ENCODE measurements around the gene MYT1. TPM values are rescaled to one million over a fixed set of nuclear protein-coding genes. Genes with fewer than 3 reads are reported as not detected.

Gene MYT1
- total RNA-seq, 1 donor from 2014 or later: 3.3 TPM

DNA sequence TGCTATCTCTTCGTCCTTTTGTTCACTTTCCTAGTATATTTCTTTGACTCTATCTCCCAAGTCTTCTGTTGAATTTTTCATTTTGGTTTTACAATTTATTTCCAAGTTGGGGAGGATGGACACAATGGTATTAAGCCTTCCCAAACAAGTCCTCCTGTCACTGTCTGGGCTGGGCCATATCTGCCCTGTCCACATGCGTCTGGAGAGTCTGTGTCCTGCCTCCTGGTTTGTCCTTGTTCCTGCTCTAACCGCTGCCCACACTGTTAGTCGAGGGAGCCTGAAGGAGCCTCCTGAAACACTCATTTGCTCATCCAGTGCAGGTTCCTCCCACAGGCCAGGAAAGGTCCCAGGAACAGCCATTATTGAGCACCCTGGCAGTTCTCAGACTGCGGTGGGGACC lies 17.1 kb downstream of the MYT1 start:
- peaks cover 10% of the 10 kb centered on the region for H3K27me3 Mint-ChIP-seq
- ChIA-PET CTCF (no interaction called here), POLR2A (no interaction called here)
- no peaks in the 10 kb centered on the region for H3K36me3 Mint-ChIP-seq (ENCODE audit: low read depth)
- TF ChIP-seq, protein P1, sequence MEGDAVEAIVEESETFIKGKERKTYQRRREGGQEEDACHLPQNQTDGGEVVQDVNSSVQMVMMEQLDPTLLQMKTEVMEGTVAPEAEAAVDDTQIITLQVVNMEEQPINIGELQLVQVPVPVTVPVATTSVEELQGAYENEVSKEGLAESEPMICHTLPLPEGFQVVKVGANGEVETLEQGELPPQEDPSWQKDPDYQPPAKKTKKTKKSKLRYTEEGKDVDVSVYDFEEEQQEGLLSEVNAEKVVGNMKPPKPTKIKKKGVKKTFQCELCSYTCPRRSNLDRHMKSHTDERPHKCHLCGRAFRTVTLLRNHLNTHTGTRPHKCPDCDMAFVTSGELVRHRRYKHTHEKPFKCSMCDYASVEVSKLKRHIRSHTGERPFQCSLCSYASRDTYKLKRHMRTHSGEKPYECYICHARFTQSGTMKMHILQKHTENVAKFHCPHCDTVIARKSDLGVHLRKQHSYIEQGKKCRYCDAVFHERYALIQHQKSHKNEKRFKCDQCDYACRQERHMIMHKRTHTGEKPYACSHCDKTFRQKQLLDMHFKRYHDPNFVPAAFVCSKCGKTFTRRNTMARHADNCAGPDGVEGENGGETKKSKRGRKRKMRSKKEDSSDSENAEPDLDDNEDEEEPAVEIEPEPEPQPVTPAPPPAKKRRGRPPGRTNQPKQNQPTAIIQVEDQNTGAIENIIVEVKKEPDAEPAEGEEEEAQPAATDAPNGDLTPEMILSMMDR (IDR thresholded peaks at IDR 0.05): no peak
- no peaks in the 10 kb centered on the region for H3K9me3 Mint-ChIP-seq
- DNase-seq: no peak
- no peak overlapping the region for H3K27ac Mint-ChIP-seq
- no peak overlapping the region for H3K4me3 Mint-ChIP-seq
- intact Hi-C loops (cut with micrococcal nuclease): no loop called here
- ATAC-seq (ENCODE audit: low read depth): no peak
- H3K4me1 Mint-ChIP-seq: no peaks in the 10 kb centered on the region

DNA sequence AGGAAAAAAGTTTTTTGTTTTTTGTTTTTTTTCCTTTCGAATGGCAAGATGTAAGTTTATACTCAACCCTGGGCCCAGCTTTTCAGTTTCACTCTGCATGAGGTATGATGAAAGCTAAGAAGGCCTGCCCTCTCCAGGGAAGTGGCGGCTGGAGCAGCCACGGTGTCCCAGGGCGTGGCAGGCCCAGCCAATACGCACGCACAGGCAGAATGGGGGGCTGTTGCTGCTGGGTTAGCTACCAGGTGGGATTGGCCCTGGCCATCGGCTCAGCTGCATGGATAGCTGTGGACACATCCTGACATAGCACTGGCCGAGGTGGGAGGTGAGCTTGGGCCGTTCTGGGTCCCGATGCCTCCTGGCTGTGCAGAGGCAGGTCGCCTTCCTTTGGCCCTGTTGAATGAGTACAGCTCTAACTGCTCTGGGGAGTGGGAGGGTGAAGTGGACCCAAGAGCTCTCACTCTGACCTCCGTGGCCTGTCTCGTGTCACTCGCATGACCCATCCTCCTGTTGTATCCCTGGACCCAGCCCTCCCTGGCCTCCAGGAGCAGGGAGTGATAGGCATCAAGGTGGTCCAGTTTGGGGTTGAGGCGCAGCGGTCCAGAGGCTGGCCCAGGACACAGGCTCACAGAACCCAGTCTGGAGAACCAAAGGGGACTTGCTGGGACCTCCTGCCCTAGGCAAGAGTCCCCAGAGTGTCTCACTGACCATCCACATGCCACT lies 18.1 kb downstream of the MYT1 start:
- Mint-ChIP-seq H3K4me3 (no peak overlapping the region), H3K27me3 (peaks cover 10% of the 10 kb centered on the region), H3K9me3 (no peaks in the 10 kb centered on the region), H3K36me3 (ENCODE audit: low read depth) (no peaks in the 10 kb centered on the region), H3K27ac (no peak overlapping the region), H3K4me1 (no peaks in the 10 kb centered on the region)
- ChIA-PET POLR2A (no interaction called here), CTCF (no interaction called here)
- DNase-seq: no peak
- intact Hi-C loops (cut with micrococcal nuclease): no loop called here
- TF ChIP-seq, protein P1 (IDR thresholded peaks at IDR 0.05): no peak
- no peak for ATAC-seq (ENCODE audit: low read depth)

DNA sequence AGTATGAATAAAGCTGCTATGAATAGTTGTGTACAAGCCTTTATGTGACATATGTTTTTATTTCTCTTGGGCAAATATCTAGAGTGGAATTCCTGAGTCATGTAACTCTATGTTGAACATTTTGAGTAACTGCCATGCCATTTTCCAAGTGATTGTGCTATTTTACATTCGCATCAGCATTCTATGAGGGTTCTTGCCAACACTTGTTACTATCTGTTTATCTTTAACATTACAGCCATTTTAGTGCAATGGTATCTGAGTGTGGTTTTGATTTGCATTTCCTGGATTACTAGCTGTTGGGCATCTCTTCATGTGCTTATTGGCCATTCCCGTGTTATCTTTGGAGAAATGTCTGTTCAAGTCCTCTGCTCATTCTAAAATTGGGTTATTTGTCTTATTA lies 19.1 kb downstream of the MYT1 start:
- no peak overlapping the region for H3K4me3 Mint-ChIP-seq
- intact Hi-C loops (cut with micrococcal nuclease): no loop called here
- H3K27me3 Mint-ChIP-seq: peaks cover 10% of the 10 kb centered on the region
- CTCF ChIA-PET: no interaction called here
- ATAC-seq (ENCODE audit: low read depth): no peak
- H3K27ac Mint-ChIP-seq: no peak overlapping the region
- DNase-seq: no peak
- no peaks in the 10 kb centered on the region for H3K4me1 Mint-ChIP-seq
- POLR2A ChIA-PET: no interaction called here
- TF ChIP-seq, protein P1 (IDR thresholded peaks at IDR 0.05): no peak
- H3K36me3 Mint-ChIP-seq (ENCODE audit: low read depth): no peaks in the 10 kb centered on the region
- H3K9me3 Mint-ChIP-seq: no peaks in the 10 kb centered on the region

DNA sequence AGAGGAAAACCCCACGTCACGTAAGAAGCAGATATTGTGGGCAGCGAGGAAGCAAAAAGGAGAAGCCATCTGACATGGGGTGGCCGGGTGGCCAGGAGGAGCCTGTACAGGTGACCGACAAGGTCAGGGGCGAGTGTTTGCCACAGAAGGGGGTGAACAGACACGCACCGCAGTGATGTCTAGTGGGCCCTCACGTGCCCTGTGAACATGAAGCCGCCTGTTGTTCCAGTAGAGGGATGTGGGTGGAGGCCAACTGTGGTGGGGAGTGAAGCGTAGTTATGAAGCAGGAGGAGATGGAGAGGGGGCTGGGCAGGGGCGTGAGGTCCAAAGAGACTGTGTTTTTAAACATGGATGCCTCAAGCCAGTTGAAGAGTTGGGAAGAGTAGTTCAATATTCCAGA lies 20.5 kb downstream of the MYT1 start:
- intact Hi-C loops (cut with micrococcal nuclease): no loop called here
- Mint-ChIP-seq H3K27ac (no peak overlapping the region), H3K4me3 (no peak overlapping the region), H3K4me1 (no peaks in the 10 kb centered on the region), H3K36me3 (ENCODE audit: low read depth) (no peaks in the 10 kb centered on the region), H3K9me3 (no peaks in the 10 kb centered on the region), H3K27me3 (peaks cover 13% of the 10 kb centered on the region)
- ChIA-PET CTCF (no interaction called here), POLR2A (no interaction called here)
- TF ChIP-seq, protein P1 (IDR thresholded peaks at IDR 0.05): no peak
- ATAC-seq (ENCODE audit: low read depth) (no peak), DNase-seq (no peak)

GRCh38 chr20:64185276-64185900 lies 21.1 kb downstream of the MYT1 start:
- Mint-ChIP-seq H3K9me3 (no peaks in the 10 kb centered on the region), H3K27ac (no peak overlapping the region), H3K4me3 (no peak overlapping the region), H3K4me1 (no peaks in the 10 kb centered on the region), H3K36me3 (ENCODE audit: low read depth) (no peaks in the 10 kb centered on the region), H3K27me3 (peaks cover 13% of the 10 kb centered on the region)
- ChIA-PET CTCF (no interaction called here), POLR2A (no interaction called here)
- intact Hi-C loops (cut with micrococcal nuclease): no loop called here
- no peak for ATAC-seq (ENCODE audit: low read depth)
- DNase-seq: no peak
- TF ChIP-seq, protein P1 (IDR thresholded peaks at IDR 0.05): no peak
